OCI-LY7 (cell line): ENCODE measurements around the gene HMGCS1. TPM values are rescaled to one million over a fixed set of nuclear protein-coding genes. Genes with fewer than 3 reads are reported as not detected.

Source experiments
- BruUV-seq: library from RNA; stranded (reverse); fragments of 400-500 nt; replicated peaks from 2 replicates; lab custom pipeline; 2021; lab: Mats Ljungman, UMichigan
- CTCF ChIA-PET: fragments of 300-600 bp; sonication (Branson Sonifier 250); formaldehyde crosslinking; loops from one replicate; lab custom pipeline; 2022; ENCODE audit warnings: antibody characterized with exemption; ENCODE audit not compliant: unreplicated experiment; lab: Charles Lee
- POLR2A ChIA-PET: fragments of 300-600 bp; sonication (Branson Sonifier 250); formaldehyde crosslinking; loops from one replicate; lab custom pipeline; 2022; ENCODE audit warnings: antibody characterized with exemption; lab: Charles Lee
- DNase-seq: peaks from one replicate; pipeline ENCODE4 v3.0.0-alpha.2; 2015; ENCODE audit warnings: low spot score
- H2AFZ ChIP-seq: fragments of 200-600 bp; sonication (generic), shearing (Covaris generic); 2 replicates; pipeline ENCODE4 v1.6.1; 2014; ENCODE audit warnings: mild to moderate bottlenecking, antibody characterized with exemption, low read length, moderate library complexity
- H3K27ac ChIP-seq: fragments of 200-600 bp; sonication (generic); 2 replicates; pipeline ENCODE4 v1.5.1; 2014; ENCODE audit warnings: mixed run types, low read depth, mild to moderate bottlenecking, moderate library complexity, low read length, inconsistent platforms; ENCODE audit not compliant: poor library complexity, severe bottlenecking
- H3K36me3 ChIP-seq: fragments of 200-600 bp; sonication (generic); 2 replicates; pipeline ENCODE4 v1.6.1; 2014; ENCODE audit warnings: mild to moderate bottlenecking, antibody characterized with exemption, low read length, moderate library complexity, mixed read lengths; ENCODE audit not compliant: insufficient read depth
- H3K4me1 ChIP-seq: fragments of 200-600 bp; sonication (generic); 2 replicates; pipeline ENCODE4 v1.5.1; 2014; ENCODE audit warnings: mild to moderate bottlenecking, low read length; ENCODE audit not compliant: insufficient read depth, poor library complexity, severe bottlenecking
- H3K4me2 ChIP-seq: fragments of 200-600 bp; sonication (generic); 2 replicates; pipeline ENCODE4 v1.6.1; 2014; ENCODE audit warnings: mild to moderate bottlenecking, low read length
- H3K4me3 ChIP-seq: fragments of 200-600 bp; sonication (generic); 2 replicates; pipeline ENCODE4 v1.5.1; 2014; ENCODE audit warnings: mild to moderate bottlenecking, low read depth, low read length; ENCODE audit not compliant: poor library complexity, severe bottlenecking
- H3K79me2 ChIP-seq: fragments of 200-600 bp; sonication (generic); 2 replicates; pipeline ENCODE4 v1.6.1; 2016; ENCODE audit warnings: low read depth, mild to moderate bottlenecking, low read length, moderate library complexity, mixed read lengths; ENCODE audit not compliant: insufficient read depth
- H3K9me2 ChIP-seq: fragments of 200-600 bp; sonication (generic); 2 replicates; pipeline ENCODE4 v1.6.1; 2016; ENCODE audit warnings: mild to moderate bottlenecking, low read length, mixed read lengths; ENCODE audit not compliant: insufficient read depth
- H3K9me3 ChIP-seq: fragments of 200-600 bp; sonication (generic); 2 replicates; pipeline ENCODE4 v1.6.1; 2014; ENCODE audit warnings: mild to moderate bottlenecking, mixed run types, low read length, mixed read lengths
- H4K20me1 ChIP-seq: fragments of 200-600 bp; sonication (generic); 2 replicates; pipeline ENCODE4 v1.6.1; 2014; ENCODE audit warnings: mild to moderate bottlenecking, antibody characterized with exemption, low read length, moderate library complexity, mixed read lengths; ENCODE audit not compliant: insufficient read depth
- CTCF ChIP-seq: fragments of 200-600 bp; sonication (generic); conservative IDR thresholded peaks from 2 replicates; pipeline ENCODE4 v1.5.1; 2014; ENCODE audit warnings: mild to moderate bottlenecking, antibody characterized with exemption, low read length, moderate library complexity, mixed read lengths
- EZH2phosphoT487 ChIP-seq: fragments of 200-600 bp; sonication (generic); IDR thresholded peaks from 2 replicates; pipeline ENCODE4 v1.6.1; 2018; ENCODE audit warnings: low read depth, borderline replicate concordance, mild to moderate bottlenecking, mixed run types, antibody characterized with exemption, low read length, moderate library complexity, mixed read lengths
- intact Hi-C: fragments of 100-400 bp; cut with micrococcal nuclease; formaldehyde crosslinking; loops from one replicate; pipeline ENCODE4 v1.10.0; 2022; ENCODE audit not compliant: unreplicated experiment
- total RNA-seq, 2 experiments: library from RNA; depleted of rRNA in 1 of 2; stranded (reverse); fragments of >200 nt in 1 of 2; shearing (Covaris generic) in 1 of 2; gene quantifications; 2 replicates each; pipeline ENCODE4 v1.2.3, GENCODE V29; 2014 to 2022

Gene HMGCS1
- total RNA-seq, 2 experiments from 2014 or later = 59.5 to 236 TPM

- CTCF ChIA-PET = no interaction called here
- peaks cover 58% of the 10 kb centered on the region for H3K36me3 ChIP-seq
Measured at GRCh38 chr5:43287493-43287892, 25.7 kb downstream of the HMGCS1 start.

DNA sequence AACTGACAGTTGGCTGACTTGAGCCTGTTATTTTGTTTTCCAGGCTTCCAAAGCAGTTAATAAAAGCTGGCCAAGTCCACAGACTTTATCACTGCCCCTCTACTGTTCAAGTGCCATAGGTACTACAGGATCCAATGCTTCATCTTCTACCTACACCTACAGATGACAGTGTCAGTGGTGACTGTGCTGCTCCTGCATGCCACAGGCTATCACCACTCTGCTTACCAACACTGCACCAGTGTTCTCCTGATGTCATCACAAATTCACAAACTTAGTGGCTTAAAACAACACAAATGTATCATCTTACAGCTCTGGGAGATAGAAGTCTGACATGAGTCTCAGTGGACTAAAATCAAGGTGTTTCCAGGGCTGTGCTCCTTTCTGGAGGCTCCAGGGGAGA, 26.6 kb downstream of the HMGCS1 start:
- H3K9me3 ChIP-seq = no peaks in the 10 kb centered on the region
- H3K79me2 ChIP-seq = no peaks in the 10 kb centered on the region
- no peaks in the 10 kb centered on the region for H3K9me2 ChIP-seq
- no peaks in the 10 kb centered on the region for H4K20me1 ChIP-seq
- H3K4me2 ChIP-seq = no peak overlapping the region
- peaks cover 51% of the 10 kb centered on the region for H3K36me3 ChIP-seq
- TF ChIP-seq EZH2phosphoT487 = no peak
- TF ChIP-seq CTCF = no peak
- intact Hi-C loops = no loop called here
- ChIA-PET POLR2A (interaction anchor here (0.9 kb wide), 1 partner anchor 88 kb away, joined by 3 read pairs; no protein-coding TSS in a partner anchor), CTCF (no interaction called here)
- H3K27ac ChIP-seq = no peak overlapping the region
- no peak overlapping the region for H2AFZ ChIP-seq
- no peak for DNase-seq
- no peaks in the 10 kb centered on the region for H3K4me1 ChIP-seq
- no TSS peak for BruUV-seq
- no peak overlapping the region for H3K4me3 ChIP-seq

More at GRCh38 chr5:43287493-43287892, 25.7 kb downstream of the HMGCS1 start:
- no peak for DNase-seq
- H3K27ac ChIP-seq = no peak overlapping the region
- TF ChIP-seq EZH2phosphoT487 = no peak
- TF ChIP-seq CTCF = no peak
- no peaks in the 10 kb centered on the region for H4K20me1 ChIP-seq
- no peaks in the 10 kb centered on the region for H3K9me3 ChIP-seq
- no peak overlapping the region for H3K4me3 ChIP-seq
- BruUV-seq = no TSS peak
- intact Hi-C loops = no loop called here
- H2AFZ ChIP-seq = no peak overlapping the region
- no peaks in the 10 kb centered on the region for H3K9me2 ChIP-seq
- H3K4me1 ChIP-seq = no peaks in the 10 kb centered on the region
- POLR2A ChIA-PET = interaction anchor here (0.6 to 0.9 kb wide), 2 partner anchors 13 to 87 kb away, joined by 3 read pairs; no protein-coding TSS in a partner anchor
- H3K79me2 ChIP-seq = no peaks in the 10 kb centered on the region
- no peak overlapping the region for H3K4me2 ChIP-seq

DNA sequence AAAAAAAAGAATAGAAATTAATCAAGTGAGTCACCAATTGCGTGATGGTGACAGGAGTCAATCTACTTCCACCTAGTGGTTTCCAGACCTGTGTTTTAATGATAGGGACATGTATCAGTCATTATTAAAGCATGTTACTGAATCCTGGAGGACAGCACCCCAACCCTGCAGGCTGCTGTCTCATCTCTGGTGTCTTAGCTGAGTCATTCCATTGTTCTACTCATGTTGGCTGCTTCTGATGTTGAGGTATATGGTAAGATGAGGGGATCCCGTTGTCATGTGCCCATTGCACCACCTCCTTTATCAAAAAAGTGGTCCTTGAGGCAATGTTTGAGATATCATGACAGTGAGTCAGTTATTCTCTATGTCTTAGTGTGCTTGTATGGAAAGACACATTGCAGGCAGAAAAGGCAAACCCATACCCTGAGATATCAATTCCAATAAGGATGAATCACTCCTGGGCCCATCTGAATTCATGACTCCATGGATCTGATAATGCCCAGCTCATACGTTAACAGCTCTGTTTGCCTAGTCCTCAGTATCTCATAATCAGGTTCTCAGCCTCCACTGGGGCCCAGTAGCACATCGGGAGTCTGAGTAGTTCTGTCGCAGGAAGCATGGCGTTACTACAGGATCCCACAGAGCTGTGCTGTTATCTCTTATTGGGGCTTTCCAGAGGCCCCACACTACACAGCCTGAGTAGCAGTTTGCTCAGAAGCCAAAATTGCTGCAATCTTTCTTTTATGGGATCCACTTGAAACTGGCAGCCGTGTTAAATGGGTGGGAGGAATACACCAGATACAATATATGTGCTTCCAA, 31.2 kb downstream of the HMGCS1 start:
- no peak overlapping the region for H3K4me2 ChIP-seq
- ChIA-PET POLR2A (interaction anchor here (0.5 kb wide), 1 partner anchor 70 kb away, joined by 3 read pairs; no protein-coding TSS in a partner anchor), CTCF (no interaction called here)
- H2AFZ ChIP-seq = no peak overlapping the region
- no peak overlapping the region for H3K4me3 ChIP-seq
- no peak for TF ChIP-seq CTCF
- no peak for TF ChIP-seq EZH2phosphoT487
- H3K36me3 ChIP-seq = peaks cover 7% of the 10 kb centered on the region
- no peaks in the 10 kb centered on the region for H3K9me2 ChIP-seq
- no peaks in the 10 kb centered on the region for H3K9me3 ChIP-seq
- BruUV-seq = no TSS peak
- no peaks in the 10 kb centered on the region for H3K79me2 ChIP-seq
- no peak overlapping the region for H3K27ac ChIP-seq
- H4K20me1 ChIP-seq = no peaks in the 10 kb centered on the region
- no peak for DNase-seq
- H3K4me1 ChIP-seq = no peaks in the 10 kb centered on the region
- intact Hi-C loops = no loop called here
